ENCODE data around the gene PHF20. TPM values are rescaled to one million over a fixed set of nuclear protein-coding genes. Genes with fewer than 3 reads are reported as not detected.

Gene PHF20
- total and polyA plus RNA-seq, 2 of the 8 experiments (the other 6 are each of a cell fraction or from before 2014, with no cell fraction given), result 25.6 to 70.1 TPM

- 91% methylated on average over 3 of the region's 3 CpGs; no CpG with 5 or more reads in 1 of the 2 experiments for WGBS, 2 experiments (ENCODE audit: extremely low coverage in 1 of 2, insufficient coverage in 1 of 2, insufficient read length in 1 of 2, insufficient replicate concordance in 2 of 2, low coverage in 1 of 2, low lambda C conversion rate in 2 of 2, missing lambda C conversion rate in 1 of 2)
- Histone ChIP-seq H3K79me1 (ENCODE audit: low read depth, low read length) (peaks cover 4% of the 10 kb centered on the region; the same call in 1 of the 2 replicates), H3K18ac (ENCODE audit: extremely low read depth, low read length) (no peak overlapping the region), H3K27me3 (replicated peaks in 1 of 4; ENCODE audit: control insufficient read depth in 3 of 4, extremely low read depth in 1 of 4, insufficient read depth in 3 of 4, low read length in 3 of 4) (no peaks in the 10 kb centered on the region), H3K14ac (ENCODE audit: insufficient read length) (no peak overlapping the region), H2BK5ac (ENCODE audit: low read depth, low read length) (no peak overlapping the region; the same call in 1 of the 2 replicates), H3K23ac (ENCODE audit: insufficient read length) (no peak overlapping the region), H3K23me2 (ENCODE audit: low read depth, low read length) (no peaks in the 10 kb centered on the region), H3K79me2 (ENCODE audit: control insufficient read depth in 1 of 2, insufficient read depth in 2 of 2, low read length in 2 of 2) (no peaks in the 10 kb centered on the region; a peak in 1 of 4 replicates), H4K91ac (replicated peaks; ENCODE audit: insufficient read length, low read length) (no peak overlapping the region), H2BK12ac (ENCODE audit: low read depth, low read length) (no peak overlapping the region), H2AFZ (ENCODE audit: low read length) (no peak overlapping the region), H4K5ac (ENCODE audit: insufficient read length, low read depth, low read length) (no peak overlapping the region), H3K27ac (ENCODE audit: low read depth, low read length) (no peak overlapping the region), H3K4me2 (ENCODE audit: insufficient read depth in 1 of 2, low read depth in 2 of 2, low read length in 2 of 2) (no peak overlapping the region), H3K36me3 (ENCODE audit: control insufficient read depth in 2 of 4, insufficient read depth in 4 of 4, low read length in 3 of 4) (peaks cover 3 to 12% (median 6%) of the 10 kb centered on the region in 4 experiments; a peak in 5 of 8 replicates), H3K9me3 (ENCODE audit: insufficient read depth in 2 of 2, low read depth in 1 of 2, low read length in 1 of 2) (no peaks in the 10 kb centered on the region), H4K20me1 (replicated peaks in 1 of 2; ENCODE audit: control insufficient read depth in 1 of 2, insufficient read depth in 2 of 2, low read length in 2 of 2) (peaks cover 0 to 4% of the 10 kb centered on the region in 2 experiments), H2BK20ac (ENCODE audit: low read length) (no peak overlapping the region), H3K4me3 (ENCODE audit: extremely low read depth in 1 of 4, insufficient read depth in 2 of 4, low read depth in 3 of 4, low read length in 4 of 4) (no peak overlapping the region), H4K8ac (ENCODE audit: extremely low read depth, insufficient read depth, low read length) (no peak overlapping the region), H2BK15ac (ENCODE audit: low read length) (no peak overlapping the region), H3K56ac (replicated peaks; ENCODE audit: insufficient read length, low read depth, low read length) (no peak overlapping the region), H2BK120ac (replicated peaks; ENCODE audit: low read depth, low read length) (no peak overlapping the region), H3K4ac (replicated peaks; ENCODE audit: insufficient read length, low read depth, low read length) (no peak overlapping the region), H2AK5ac (ENCODE audit: low read depth, low read length) (no peak overlapping the region), H3K9ac (replicated peaks in 1 of 4; ENCODE audit: extremely low read depth in 1 of 4, low read depth in 3 of 4, low read length in 3 of 4) (no peak overlapping the region), H3K4me1 (replicated peaks in 1 of 4; ENCODE audit: control insufficient read depth in 3 of 4, insufficient read depth in 4 of 4, low read length in 3 of 4) (peaks cover 0 to 8% (median 2%) of the 10 kb centered on the region in 4 experiments; a peak in 2 of 7 replicates)
- FAIRE-seq (no peak), DNase-seq (ENCODE audit: low read depth in 1 of 2, low spot score in 2 of 2) (no peak)
- POLR2A ChIA-PET (ENCODE audit: partially characterized antibody), result interaction anchor here (1.5 kb wide), 1 partner anchor 160 kb away, joined by 4 read pairs; no protein-coding TSS in a partner anchor
- CTCF ChIA-PET (ENCODE audit: partially characterized antibody), result no interaction called here
- TF ChIP-seq EP300 (IDR thresholded peaks at IDR 0.05; ENCODE audit: borderline replicate concordance in 1 of 2, low read depth in 2 of 2, low read length in 2 of 2) (no peak), SIN3A (conservative IDR thresholded peaks at IDR 0.05 in 1 of 2, IDR thresholded peaks at IDR 0.05 in 1 of 2; ENCODE audit: low read depth in 1 of 2, low read length in 2 of 2) (no peak), BCL11A (IDR thresholded peaks at IDR 0.05; ENCODE audit: low read depth in 2 of 2, low read length in 2 of 2) (no peak), CBX8 (IDR thresholded peaks at IDR 0.05; ENCODE audit: borderline replicate concordance, low read depth, low read length) (no peak), RNF2 (IDR thresholded peaks at IDR 0.05; ENCODE audit: borderline replicate concordance, low read depth, low read length, missing control alignments, poor library complexity, severe bottlenecking) (no peak), RXRA (IDR thresholded peaks at IDR 0.05; ENCODE audit: insufficient read depth, low read depth, low read length) (no peak), JUN (IDR thresholded peaks at IDR 0.05; ENCODE audit: low read depth, low read length) (no peak), SIX5 (IDR thresholded peaks at IDR 0.05; ENCODE audit: low read depth, low read length) (no peak), GTF2F1 (IDR thresholded peaks at IDR 0.05; ENCODE audit: borderline replicate concordance, low read depth, low read length) (no peak), CHD1 (IDR thresholded peaks at IDR 0.05; ENCODE audit: low read depth, low read length) (no peak), FOSL1 (IDR thresholded peaks at IDR 0.05; ENCODE audit: insufficient read depth, low read depth, low read length) (no peak)
Measured at GRCh38 chr20:35902545-35902941, 130.7 kb downstream of the PHF20 start.
